ENCODE results near the gene SNAP91.

GRCh38 chr6:83536034-83536646 is 172.8 kb downstream of the SNAP91 start:
- TF ChIP-seq POLR2AphosphoS5 (IDR thresholded peaks at IDR 0.05) (no peak), CTCF (IDR thresholded peaks at IDR 0.05 in 8 of 11, conservative IDR thresholded peaks at IDR 0.05 in 3 of 11) (peak in 9 of 11 experiments; percentile 22 to 77 (median 64))

All from spleen (tissue), 7 donors.